GM23338 (cell line): ENCODE data around the gene SBSN. TPM values are rescaled to one million over a fixed set of nuclear protein-coding genes. Genes with fewer than 3 reads are reported as not detected.
A peak's percentile ranks its signal among the peaks of the same experiment; 100 is the strongest.

Source experiments
- ATAC-seq: fragments of 200-7000 bp; cut with Tn5 transposase; 3 replicates; pipeline ENCODE4 v1.9.1; 2020
- DNase-seq: peaks from one replicate; pipeline ENCODE4 v3.0.0-alpha.2; 2015; ENCODE audit warnings: low spot score
- H2AFZ ChIP-seq: fragments of 200-600 bp; sonication (generic); 2 replicates; pipeline ENCODE4 v1.8.0; 2016; ENCODE audit warnings: antibody characterized with exemption, mild to moderate bottlenecking, moderate library complexity
- H3F3A ChIP-seq: fragments of 200-600 bp; sonication (generic); replicated peaks from 2 replicates; pipeline ENCODE4 v1.8.0; 2017; ENCODE audit warnings: antibody characterized with exemption, mixed run types, low read depth
- H3K27ac ChIP-seq: fragments of 200-600 bp; sonication (generic); 2 replicates; pipeline ENCODE4 v1.6.1; 2016; ENCODE audit warnings: low read depth
- H3K27me3 ChIP-seq: fragments of 200-600 bp; sonication (generic); 2 replicates; pipeline ENCODE4 v1.8.0; 2016; ENCODE audit warnings: mild to moderate bottlenecking, mixed run types, moderate library complexity; ENCODE audit not compliant: insufficient read depth
- H3K36me3 ChIP-seq: fragments of 200-600 bp; sonication (generic); 2 replicates; pipeline ENCODE4 v1.8.0; 2016; ENCODE audit warnings: mild to moderate bottlenecking; ENCODE audit not compliant: insufficient read depth
- H3K4me1 ChIP-seq: fragments of 200-600 bp; sonication (generic); 2 replicates; pipeline ENCODE4 v1.8.0; 2016; ENCODE audit warnings: mild to moderate bottlenecking, moderate library complexity; ENCODE audit not compliant: insufficient read depth
- H3K4me2 ChIP-seq: fragments of 200-600 bp; sonication (generic); 2 replicates; pipeline ENCODE4 v1.7.1; 2017; ENCODE audit warnings: mixed run types
- H3K4me3 ChIP-seq: fragments of 200-600 bp; sonication (generic); 2 replicates; pipeline ENCODE4 v1.6.1; 2016; ENCODE audit warnings: mixed run types
- H3K79me2 ChIP-seq: fragments of 200-600 bp; sonication (generic); replicated peaks from 2 replicates; pipeline ENCODE4 v1.8.0; 2017; ENCODE audit warnings: mild to moderate bottlenecking; ENCODE audit not compliant: insufficient read depth
- H3K9me2 ChIP-seq: fragments of 200-600 bp; sonication (generic); 2 replicates; pipeline ENCODE4 v1.8.0; 2017; ENCODE audit not compliant: insufficient read depth
- H4K20me1 ChIP-seq: fragments of 200-600 bp; sonication (generic); replicated peaks from 2 replicates; pipeline ENCODE4 v1.8.0; 2017; ENCODE audit warnings: mild to moderate bottlenecking; ENCODE audit not compliant: insufficient read depth
- H3K27ac Mint-ChIP-seq: 2 replicates; pipeline ENCODE4 v1.8.0; 2020; ENCODE audit warnings: inconsistent platforms, mild to moderate bottlenecking, moderate library complexity, mixed read lengths
- H3K27me3 Mint-ChIP-seq: 3 replicates; pipeline ENCODE4 v1.8.0; 2022; ENCODE audit warnings: low read depth, mild to moderate bottlenecking, moderate library complexity, mixed read lengths, inconsistent platforms; ENCODE audit not compliant: insufficient read depth, poor library complexity
- H3K36me3 Mint-ChIP-seq: 3 replicates; pipeline ENCODE4 v1.8.0; 2021; ENCODE audit warnings: low read depth, mild to moderate bottlenecking, inconsistent platforms, moderate library complexity, mixed read lengths
- H3K4me1 Mint-ChIP-seq: 3 replicates; pipeline ENCODE4 v1.8.0; 2020; ENCODE audit warnings: mild to moderate bottlenecking, inconsistent platforms, mixed read lengths
- H3K4me3 Mint-ChIP-seq: 3 replicates; pipeline ENCODE4 v1.8.0; 2021; ENCODE audit warnings: moderate library complexity, mild to moderate bottlenecking, inconsistent platforms, mixed read lengths
- H3K9me3 Mint-ChIP-seq: 3 replicates; pipeline ENCODE4 v1.8.0; 2020; ENCODE audit warnings: moderate library complexity, mild to moderate bottlenecking, inconsistent platforms, mixed read lengths
- CREB1 ChIP-seq: fragments of 250-450 bp; sonication (Bioruptor Pico); IDR thresholded peaks from 2 replicates; pipeline ENCODE4 v1.5.0; 2020; ENCODE audit warnings: low read depth, mild to moderate bottlenecking, moderate library complexity
- EZH2 ChIP-seq: fragments of 200-600 bp; sonication (generic); IDR thresholded peaks from one replicate; pipeline ENCODE4 v1.8.0; 2017; ENCODE audit warnings: antibody characterized with exemption, mild to moderate bottlenecking, low read depth; ENCODE audit not compliant: unreplicated experiment
- NANOG ChIP-seq: IDR thresholded peaks from 2 replicates; pipeline ENCODE4 v1.6.1; 2016; ENCODE audit warnings: antibody characterized with exemption, borderline replicate concordance
- STAT1 ChIP-seq: IDR thresholded peaks from one replicate; pipeline ENCODE4 v1.6.1; 2016; ENCODE audit warnings: antibody characterized with exemption; ENCODE audit not compliant: unreplicated experiment
- ZNF462 ChIP-seq: fragments of 250-450 bp; sonication (Bioruptor Pico); IDR thresholded peaks from 2 replicates; pipeline ENCODE4 v1.5.0; 2020; ENCODE audit warnings: mild to moderate bottlenecking, moderate library complexity
- polyA plus RNA-seq: library from polyadenylated mRNA; unstranded; fragments of >200 nt; fragmentation: Nextera tagmentation; extraction: Ambion mirVana; gene quantifications from 2 replicates; pipeline ENCODE4 v1.2.1, GENCODE V29; 2016
- total RNA-seq: library from RNA; depleted of rRNA; stranded (reverse); fragments of >200 nt; shearing (Covaris generic); gene quantifications from 2 replicates; pipeline ENCODE4 v1.2.3, GENCODE V29; 2014
- TF ChIP-seq, protein P1 (sequence below), 2 experiments: fragments of 200-600 bp in 1 of 2; sonication (generic) in 1 of 2; conservative IDR thresholded peaks; 2 replicates each; pipeline versions ENCODE4 v1.5.1 to v1.6.1; 2016 to 2017; ENCODE audit warnings: antibody characterized with exemption in 2 of 2, low read depth in 2 of 2, mild to moderate bottlenecking in 2 of 2, moderate library complexity in 1 of 2

Gene SBSN
- total and polyA plus RNA-seq, 2 experiments from 2014 or later = 0.39 TPM; not detected in 1

- H3K27ac ChIP-seq = no peak overlapping the region
- H3K4me1 ChIP-seq = peaks cover 26% of the 10 kb centered on the region
- peaks cover 5% of the 10 kb centered on the region; the same call in 1 of the 2 replicates for H4K20me1 ChIP-seq
- peak overlapping the region; percentile 90 for H3K4me2 ChIP-seq
- DNase-seq = no peak
- H3K9me2 ChIP-seq = no peaks in the 10 kb centered on the region
- Mint-ChIP-seq H3K4me3 (peak overlapping the region; percentile 44; the same call in 2 of the 3 replicates), H3K4me1 (peaks cover 26% of the 10 kb centered on the region), H3K36me3 (peaks cover 13% of the 10 kb centered on the region), H3K27ac (no peak overlapping the region), H3K27me3 (peaks cover 12% of the 10 kb centered on the region), H3K9me3 (no peaks in the 10 kb centered on the region; the same call in 1 of the 3 replicates)
- peaks cover 2% of the 10 kb centered on the region; the same call in 1 of the 2 replicates for H3K27me3 ChIP-seq
- H2AFZ ChIP-seq = peak overlapping the region; percentile 99
- no peak for ATAC-seq
- no peak for TF ChIP-seq NANOG
- 0 out of 2 replicates have a peak, but pooled peaks cover 2% of the 10 kb centered on the region for H3K36me3 ChIP-seq
- H3K4me3 ChIP-seq = peak overlapping the region; percentile 63
- H3F3A ChIP-seq = no peaks in the 10 kb centered on the region
- peaks cover 17% of the 10 kb centered on the region for H3K79me2 ChIP-seq
Measured at GRCh38 chr19:35512831-35513627, 15.1 kb downstream of the SBSN start.

DNA sequence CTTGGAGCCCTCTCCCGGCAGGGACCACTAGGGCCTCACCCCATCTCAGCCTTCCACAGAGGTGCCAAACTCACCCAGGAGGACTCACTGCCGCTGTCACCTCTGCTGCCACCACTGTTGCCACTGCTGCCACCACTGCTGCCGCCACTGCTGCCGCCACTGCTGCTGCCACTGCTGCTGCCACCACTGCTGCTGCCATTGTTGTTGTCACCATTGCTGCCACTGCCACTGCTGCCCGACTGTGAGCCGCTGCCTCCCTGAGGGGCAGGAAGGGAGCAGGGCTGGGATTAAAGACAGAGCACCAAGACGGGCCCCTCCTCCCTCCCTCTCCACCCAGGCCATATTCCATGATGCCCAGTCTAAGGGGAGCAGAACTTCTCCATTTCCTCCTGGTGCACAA, 16.8 kb downstream of the SBSN start:
- Mint-ChIP-seq H3K27ac (no peak overlapping the region), H3K27me3 (peaks cover 10% of the 10 kb centered on the region), H3K36me3 (peaks cover 27% of the 10 kb centered on the region), H3K4me1 (peaks cover 33% of the 10 kb centered on the region), H3K4me3 (no peak overlapping the region), H3K9me3 (no peaks in the 10 kb centered on the region; the same call in 1 of the 3 replicates)
- Histone ChIP-seq H2AFZ (no peak overlapping the region), H3K4me2 (no peak overlapping the region), H3K9me2 (no peaks in the 10 kb centered on the region), H3K27ac (no peak overlapping the region), H3K79me2 (peaks cover 31% of the 10 kb centered on the region), H3F3A (0 out of 2 replicates have a peak, but pooled peaks cover 3% of the 10 kb centered on the region), H3K27me3 (peaks cover 2% of the 10 kb centered on the region; the same call in 1 of the 2 replicates), H3K4me1 (peaks cover 27% of the 10 kb centered on the region), H3K4me3 (no peak overlapping the region), H3K36me3 (peaks cover 15% of the 10 kb centered on the region), H4K20me1 (peaks cover 5% of the 10 kb centered on the region)
- DNase-seq (no peak), ATAC-seq (no peak)
- TF ChIP-seq CREB1 (CRISPR knock-in tag) (no peak), ZNF462 (CRISPR knock-in tag) (no peak), EZH2 (no peak), STAT1 (no peak)
- TF ChIP-seq, protein P1, sequence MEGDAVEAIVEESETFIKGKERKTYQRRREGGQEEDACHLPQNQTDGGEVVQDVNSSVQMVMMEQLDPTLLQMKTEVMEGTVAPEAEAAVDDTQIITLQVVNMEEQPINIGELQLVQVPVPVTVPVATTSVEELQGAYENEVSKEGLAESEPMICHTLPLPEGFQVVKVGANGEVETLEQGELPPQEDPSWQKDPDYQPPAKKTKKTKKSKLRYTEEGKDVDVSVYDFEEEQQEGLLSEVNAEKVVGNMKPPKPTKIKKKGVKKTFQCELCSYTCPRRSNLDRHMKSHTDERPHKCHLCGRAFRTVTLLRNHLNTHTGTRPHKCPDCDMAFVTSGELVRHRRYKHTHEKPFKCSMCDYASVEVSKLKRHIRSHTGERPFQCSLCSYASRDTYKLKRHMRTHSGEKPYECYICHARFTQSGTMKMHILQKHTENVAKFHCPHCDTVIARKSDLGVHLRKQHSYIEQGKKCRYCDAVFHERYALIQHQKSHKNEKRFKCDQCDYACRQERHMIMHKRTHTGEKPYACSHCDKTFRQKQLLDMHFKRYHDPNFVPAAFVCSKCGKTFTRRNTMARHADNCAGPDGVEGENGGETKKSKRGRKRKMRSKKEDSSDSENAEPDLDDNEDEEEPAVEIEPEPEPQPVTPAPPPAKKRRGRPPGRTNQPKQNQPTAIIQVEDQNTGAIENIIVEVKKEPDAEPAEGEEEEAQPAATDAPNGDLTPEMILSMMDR (conservative IDR thresholded peaks at IDR 0.05; ENCODE audit: low read depth in 2 of 2) = no peak
